Measurements from ENCODE around the gene ERI3.

Gene ERI3

GRCh38 chr1:44262414-44262813, 92.6 kb downstream of the ERI3 start:
- DNase-seq (ENCODE audit: low read depth in 2 of 2), result no peak

DNA sequence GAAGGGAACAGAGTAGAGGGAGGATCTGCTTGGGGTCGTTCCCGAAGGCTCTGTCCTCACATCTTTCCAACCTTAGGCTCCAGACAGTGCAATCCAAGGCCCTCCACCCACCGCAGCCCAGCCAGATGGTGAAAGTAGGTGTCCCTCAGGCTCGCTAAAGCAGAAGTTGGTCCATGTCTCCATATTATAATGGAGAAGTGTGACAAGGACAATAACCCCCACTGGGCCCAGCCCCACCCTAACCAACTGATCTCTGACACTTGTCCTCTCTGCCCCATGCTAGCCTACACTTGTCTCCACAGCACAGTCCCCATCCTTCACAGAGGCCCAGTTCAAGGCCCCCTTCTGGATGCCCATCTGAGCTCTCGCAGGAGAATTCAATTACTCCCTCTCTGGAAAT, 93.1 kb downstream of the ERI3 start:
- DNase-seq (ENCODE audit: low read depth in 2 of 2), result no peak

DNA sequence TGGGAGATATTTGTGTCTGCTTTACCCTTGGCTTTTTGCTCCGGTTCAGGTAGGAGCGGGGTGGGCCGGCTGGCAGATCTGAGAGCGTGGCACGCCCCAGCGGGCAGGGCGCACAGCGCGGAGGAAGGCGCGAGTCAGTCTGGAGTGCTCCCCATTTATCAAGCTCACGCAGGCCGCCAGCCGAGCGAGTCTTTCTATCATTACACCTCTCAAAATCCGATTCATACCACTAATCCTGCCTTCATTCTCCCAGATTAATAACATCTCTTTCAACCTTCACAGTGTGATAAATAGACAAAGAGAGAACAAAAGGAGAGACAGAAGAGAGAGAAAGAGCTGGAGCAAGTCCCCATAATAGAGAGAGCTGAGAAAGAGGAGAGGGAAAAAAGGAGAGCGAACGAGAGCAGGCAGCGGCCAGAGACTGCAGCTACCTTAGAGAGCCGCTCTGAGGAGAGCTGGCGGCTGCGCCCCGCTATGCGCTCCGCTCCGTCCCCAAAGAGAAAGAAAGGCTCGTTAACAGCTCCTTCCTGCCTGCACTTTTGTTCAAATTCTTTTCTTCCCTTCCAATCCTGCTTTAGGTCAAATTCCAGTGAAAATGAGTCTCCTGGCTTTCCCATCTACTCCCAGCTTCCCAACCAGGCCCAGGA, 93.8 kb downstream of the ERI3 start:
- no peak for DNase-seq (ENCODE audit: low read depth in 2 of 2)

GRCh38 chr1:44260792-44261170, 94.3 kb downstream of the ERI3 start:
- DNase-seq (ENCODE audit: low read depth in 2 of 2), result no peak

DNA sequence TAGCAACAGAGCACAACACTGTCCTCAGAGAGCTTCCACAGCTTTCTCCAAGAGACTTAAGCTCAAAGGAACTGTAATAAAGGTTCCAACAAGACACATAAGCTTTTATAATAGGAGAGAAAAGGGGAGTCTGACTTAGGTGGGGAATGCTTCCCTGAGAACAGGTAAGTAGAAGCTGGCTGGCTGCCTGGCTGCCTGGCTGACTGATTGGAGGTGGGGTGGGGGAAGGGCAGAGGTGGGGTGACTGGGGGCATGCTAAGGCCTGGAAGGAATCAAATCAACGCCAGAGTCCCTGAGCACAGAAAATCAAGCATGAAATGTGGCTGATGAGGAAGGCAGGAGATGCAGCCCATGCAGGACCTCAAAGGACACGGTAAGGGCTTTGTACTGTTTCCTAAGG, 96.0 kb downstream of the ERI3 start:
- no peak for DNase-seq (ENCODE audit: low read depth in 2 of 2)

DNA sequence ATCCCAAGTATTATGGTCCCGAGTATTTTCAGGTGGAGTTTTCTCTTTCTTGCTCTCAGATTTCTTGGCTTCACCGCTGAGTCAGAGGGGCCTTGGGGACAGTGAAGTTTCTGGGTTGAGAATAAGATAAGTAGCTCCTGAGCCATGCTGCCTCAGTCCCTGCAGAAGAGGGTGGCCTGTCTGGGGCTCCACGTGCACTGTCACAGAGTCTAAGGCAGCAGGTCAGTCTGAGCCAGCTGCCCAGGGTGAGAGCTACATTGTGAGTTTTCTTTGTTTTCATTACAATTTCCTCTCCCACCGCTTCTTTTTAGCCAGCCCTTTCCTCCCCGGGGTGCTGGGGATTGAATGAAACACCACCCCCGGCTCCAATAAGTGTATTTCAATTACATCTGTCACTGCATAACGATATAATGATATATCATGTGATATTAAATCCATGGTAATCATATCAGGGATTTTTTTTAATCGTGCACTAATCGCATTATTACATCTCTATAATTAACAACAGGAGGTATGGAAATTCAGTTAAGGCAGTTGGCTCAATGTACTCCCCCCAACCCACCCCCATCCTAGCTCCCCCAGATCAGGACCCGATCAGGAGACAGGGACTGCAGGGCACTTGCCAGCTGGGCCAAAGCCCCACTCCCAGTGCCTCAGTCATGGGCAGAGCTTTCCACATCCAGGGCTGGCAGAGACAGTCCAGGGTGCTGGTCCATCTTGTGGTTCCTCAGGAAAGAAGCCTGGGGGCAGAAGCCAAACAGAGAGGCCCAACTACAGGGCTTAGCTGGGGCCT, 98.1 kb downstream of the ERI3 start:
- DNase-seq (ENCODE audit: low read depth in 2 of 2), result no peak

GRCh38 chr1:44254392-44254910, 100.6 kb downstream of the ERI3 start:
- DNase-seq (ENCODE audit: low read depth in 2 of 2), result no peak

DNA sequence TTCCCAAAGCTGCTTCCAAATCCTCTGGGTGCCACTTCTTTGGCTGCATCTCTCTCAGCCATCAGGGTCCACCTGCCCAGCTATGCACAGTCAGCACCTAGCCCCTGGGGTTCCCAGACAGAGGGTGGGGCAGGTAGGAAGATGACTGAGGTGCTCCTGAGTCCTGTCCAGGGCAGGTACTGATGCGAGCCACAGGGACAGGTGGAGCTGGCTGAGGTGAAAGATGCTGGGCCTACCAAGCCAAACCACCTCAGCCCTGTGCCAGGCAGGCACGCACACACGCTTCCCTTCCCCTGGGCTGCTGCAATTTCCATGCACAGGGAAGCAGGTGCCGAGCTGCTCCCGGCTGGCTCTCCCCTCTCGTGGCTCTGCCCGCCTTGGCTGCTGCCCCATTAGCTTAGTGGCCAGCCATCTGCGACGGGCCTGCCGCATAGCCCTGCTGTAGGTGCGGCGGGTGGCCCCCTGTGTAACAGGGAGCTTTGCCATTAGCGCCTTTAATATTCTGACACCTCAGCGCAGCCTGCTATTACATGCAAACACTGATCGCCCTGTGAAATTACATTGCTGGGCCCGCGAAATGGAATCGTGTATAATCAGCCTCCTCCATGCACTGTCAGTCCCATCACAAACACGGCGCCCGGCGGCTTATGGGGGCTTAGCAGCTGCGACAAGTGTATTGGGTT, 102.9 kb downstream of the ERI3 start:
- no peak for DNase-seq (ENCODE audit: low read depth in 2 of 2)

DNA sequence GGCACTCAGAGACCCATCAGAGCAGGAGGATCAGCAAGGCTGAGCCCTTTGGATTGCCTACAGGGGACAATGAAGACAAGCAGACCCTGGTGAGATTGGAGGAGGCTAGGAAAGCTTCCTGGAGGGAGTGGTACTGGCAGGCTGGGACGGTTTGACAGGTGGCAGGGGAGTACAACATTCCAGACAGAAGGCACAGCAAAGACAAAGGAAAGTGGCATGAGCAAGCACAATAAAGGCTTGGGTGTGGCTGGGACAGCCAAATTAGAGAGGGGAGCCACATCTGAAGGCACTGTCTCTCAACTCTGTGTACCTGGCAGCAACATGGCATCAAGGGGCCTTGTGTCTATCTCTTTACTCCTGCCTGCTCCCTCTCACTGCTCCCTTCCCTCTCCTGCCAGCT, 103.6 kb downstream of the ERI3 start:
- DNase-seq (ENCODE audit: low read depth in 2 of 2), result no peak

- no peak for DNase-seq (ENCODE audit: low read depth in 2 of 2)
These were observed 104.8 kb downstream of the ERI3 start for GRCh38 chr1:44250068-44250781.

DNA sequence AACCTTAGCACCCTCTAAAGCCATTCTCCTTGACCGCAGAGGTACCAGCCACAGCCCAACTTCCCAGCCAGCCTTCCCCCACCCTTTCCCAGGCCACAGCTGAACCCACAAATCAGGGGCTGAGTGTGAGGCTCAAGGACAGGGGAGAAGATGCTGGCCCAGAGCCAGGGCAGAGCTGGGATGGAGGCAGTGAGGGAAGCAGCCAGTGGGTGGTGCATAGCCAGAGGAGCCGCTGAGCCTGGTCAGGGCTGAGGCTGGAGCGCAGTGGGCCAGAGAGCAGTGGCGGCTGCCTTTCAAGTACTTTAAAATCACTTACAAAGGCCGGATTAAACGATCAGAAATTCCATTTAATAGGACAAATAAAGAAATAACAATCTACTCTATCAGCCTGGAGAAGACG, 105.5 kb downstream of the ERI3 start:
- no peak for DNase-seq (ENCODE audit: low read depth in 2 of 2)

DNA sequence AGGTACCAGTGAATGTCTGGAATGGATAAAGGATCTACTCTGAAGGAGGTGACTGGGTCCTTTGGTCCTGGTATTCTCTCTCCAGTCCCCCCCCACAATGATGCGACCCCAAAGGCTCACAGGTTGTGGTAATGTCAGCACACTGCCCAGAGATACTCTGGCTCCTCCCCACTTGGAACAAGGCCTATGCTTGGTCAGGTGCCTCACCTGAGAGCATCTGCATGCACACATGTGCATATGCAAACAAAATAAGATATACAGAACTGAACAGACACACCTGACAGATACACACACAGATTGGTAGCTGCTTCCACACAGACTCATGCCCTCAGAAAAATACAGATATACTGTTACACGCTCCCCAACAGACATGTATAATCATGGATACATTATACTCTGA, 108.3 kb downstream of the ERI3 start:
- DNase-seq (ENCODE audit: low read depth in 2 of 2), result no peak

GRCh38 chr1:44244986-44245385, 110.1 kb downstream of the ERI3 start:
- no peak for DNase-seq (ENCODE audit: low read depth in 2 of 2)

DNA sequence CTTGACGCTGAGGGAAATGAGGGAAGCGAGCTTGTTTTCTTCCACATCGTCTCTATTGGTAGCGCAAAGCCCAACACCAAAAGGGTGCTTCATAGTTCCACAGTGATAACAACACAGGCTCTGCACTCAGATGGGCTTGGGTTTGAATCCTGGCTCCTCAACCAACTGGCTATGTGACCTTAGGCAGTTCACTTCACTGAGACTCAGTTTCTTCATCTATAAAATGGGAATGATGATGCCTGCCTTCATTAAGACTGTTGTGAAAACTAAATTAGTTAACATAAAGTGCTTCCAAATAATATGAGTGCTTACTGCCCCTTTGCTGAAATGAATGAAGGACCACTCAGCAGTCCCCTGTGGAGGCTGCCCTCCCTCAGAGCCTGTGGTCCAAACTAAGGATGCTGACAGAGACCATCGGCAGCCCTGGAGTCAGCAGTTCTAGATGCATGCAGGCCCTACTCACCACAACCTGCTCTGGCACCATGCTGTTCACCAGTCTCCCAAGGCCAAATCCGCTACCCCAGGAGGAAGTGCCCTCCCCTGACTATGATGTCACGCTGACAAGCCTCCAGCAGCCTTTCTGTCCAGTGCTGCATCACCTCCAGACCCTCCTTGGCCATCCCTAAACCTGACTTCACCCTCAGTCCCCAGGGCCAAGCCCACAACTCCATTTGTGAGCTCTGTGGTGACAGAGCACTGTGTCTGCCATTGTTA, 111.1 kb downstream of the ERI3 start:
- no peak for DNase-seq (ENCODE audit: low read depth in 2 of 2)

GRCh38 chr1:44242746-44243145, 112.3 kb downstream of the ERI3 start:
- DNase-seq (ENCODE audit: low read depth in 2 of 2), result no peak

DNA sequence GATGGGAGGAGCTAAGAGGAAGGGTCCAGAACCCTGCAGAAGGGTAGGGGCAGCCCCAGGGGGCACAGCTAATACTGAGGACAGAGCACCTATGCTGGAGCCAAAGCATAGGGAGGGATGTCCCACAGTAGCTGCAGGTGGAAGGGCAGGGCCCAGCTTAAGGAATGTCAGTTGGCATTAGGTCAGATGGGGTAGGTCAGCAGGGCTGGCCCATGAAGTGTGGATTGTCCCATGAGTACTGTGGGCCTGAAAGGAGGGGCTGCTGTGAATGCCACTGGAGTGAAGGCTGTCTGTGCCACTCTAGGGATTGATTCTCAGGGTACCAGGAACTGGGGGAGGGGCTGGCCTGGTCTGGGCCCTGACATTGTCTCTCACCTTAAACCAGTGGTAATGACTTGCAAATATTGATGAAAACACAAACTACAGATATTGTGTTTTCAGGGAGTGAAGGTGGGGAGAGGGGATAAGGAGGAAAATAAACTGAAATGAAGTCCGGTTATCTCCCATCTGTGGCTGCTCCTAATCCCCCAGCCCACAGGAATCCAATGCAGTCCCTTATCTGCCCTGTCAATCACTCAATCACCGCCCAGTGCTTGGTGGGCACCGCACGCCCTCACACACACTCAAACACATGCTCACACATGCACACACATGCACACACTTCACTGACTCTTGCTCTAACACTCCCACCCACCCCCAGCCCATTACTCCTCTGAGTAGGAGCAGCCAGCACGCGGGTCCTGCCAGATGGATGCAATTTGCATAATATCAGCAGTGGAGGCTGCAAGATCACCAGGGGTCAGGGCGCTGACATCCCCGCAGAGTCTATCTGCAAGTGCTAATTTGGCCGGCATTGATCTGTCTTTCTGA, 114.0 kb downstream of the ERI3 start:
- DNase-seq (ENCODE audit: low read depth in 2 of 2), result no peak

DNA sequence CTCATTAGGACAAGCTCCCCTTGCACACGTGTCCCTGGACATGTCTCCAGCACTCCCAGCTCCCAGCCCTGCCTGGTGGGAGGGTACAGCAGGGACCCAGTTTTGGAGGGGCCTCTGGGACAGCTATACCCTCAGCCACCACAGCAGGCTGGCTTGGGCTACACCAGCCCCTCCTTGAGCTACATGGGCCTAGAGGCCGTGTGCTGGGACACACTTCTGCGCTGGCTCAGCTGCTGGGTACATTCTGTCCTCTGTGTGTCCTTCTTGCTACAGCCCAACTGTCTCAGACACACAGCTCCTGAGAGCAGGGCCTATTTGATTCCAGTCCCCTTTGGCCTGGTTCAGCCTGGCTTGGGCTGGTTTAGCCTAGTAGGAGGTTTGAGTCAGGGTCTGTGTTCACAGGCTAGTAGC, 115.1 kb downstream of the ERI3 start:
- DNase-seq (ENCODE audit: low read depth in 2 of 2), result no peak

GRCh38 chr1:44239331-44239960, 115.6 kb downstream of the ERI3 start:
- DNase-seq (ENCODE audit: low read depth in 2 of 2), result no peak

- DNase-seq (ENCODE audit: low read depth in 2 of 2), result no peak
These were observed 116.4 kb downstream of the ERI3 start for GRCh38 chr1:44238660-44239059.
